ENCODE results near the gene CLTCL1. TPM values are rescaled to one million over a fixed set of nuclear protein-coding genes. Genes with fewer than 3 reads are reported as not detected.

The CLTCL1 gene
- total and polyA plus RNA-seq, 2 experiments from 2014 or later: 6.6 to 15.1 TPM

- TF ChIP-seq ETS1 (IDR thresholded peaks at IDR 0.05): no peak
- TF ChIP-seq JUNB (IDR thresholded peaks at IDR 0.05; ENCODE audit: unreplicated experiment): no peak
- no peak for TF ChIP-seq ZNF114 (CRISPR knock-in tag; IDR thresholded peaks at IDR 0.05)
- TF ChIP-seq NANOG (IDR thresholded peaks at IDR 0.05; ENCODE audit: borderline replicate concordance): no peak
- no peak for TF ChIP-seq CTCF (conservative IDR thresholded peaks at IDR 0.05; ENCODE audit: low read depth in 2 of 2)
- TF ChIP-seq REST (IDR thresholded peaks at IDR 0.05; ENCODE audit: unreplicated experiment): no peak
Observed at GRCh38 chr22:19233189-19233661, 58.3 kb downstream of the CLTCL1 start (continued).

- Mint-ChIP-seq H3K36me3 (ENCODE audit: low read depth) (peaks cover 19% of the 10 kb centered on the region), H3K27ac (no peak overlapping the region)
- TF ChIP-seq CTCF (conservative IDR thresholded peaks at IDR 0.05; ENCODE audit: low read depth in 2 of 2): no peak
- no peak for TF ChIP-seq CREB1 (CRISPR knock-in tag; IDR thresholded peaks at IDR 0.05; ENCODE audit: low read depth)
- TF ChIP-seq NANOG (IDR thresholded peaks at IDR 0.05; ENCODE audit: borderline replicate concordance): no peak
- no peak for TF ChIP-seq ZNF114 (CRISPR knock-in tag; IDR thresholded peaks at IDR 0.05)
Observed at GRCh38 chr22:19232623-19233022, 58.9 kb downstream of the CLTCL1 start.

More at GRCh38 chr22:19232623-19233022, 58.9 kb downstream of the CLTCL1 start:
- Histone ChIP-seq H3K79me2 (replicated peaks; ENCODE audit: insufficient read depth) (no peaks in the 10 kb centered on the region), H2AFZ (no peak overlapping the region), H3K36me3 (ENCODE audit: insufficient read depth) (no peaks in the 10 kb centered on the region; the same call in 1 of the 2 replicates), H3F3A (replicated peaks; ENCODE audit: low read depth) (0 out of 2 replicates have a peak, but pooled peaks cover 5% of the 10 kb centered on the region), H3K4me1 (ENCODE audit: insufficient read depth) (no peaks in the 10 kb centered on the region), H3K4me3 (no peak overlapping the region), H3K27ac (ENCODE audit: low read depth) (no peak overlapping the region), H3K27me3 (ENCODE audit: insufficient read depth) (no peaks in the 10 kb centered on the region), H3K4me2 (no peak overlapping the region), H3K9me2 (ENCODE audit: insufficient read depth) (no peaks in the 10 kb centered on the region), H4K20me1 (replicated peaks; ENCODE audit: insufficient read depth) (no peaks in the 10 kb centered on the region)
- ATAC-seq (no peak), DNase-seq (ENCODE audit: low spot score) (no peak)
- no peaks in the 10 kb centered on the region for H3K4me1 Mint-ChIP-seq
- H3K27me3 Mint-ChIP-seq (ENCODE audit: insufficient read depth, low read depth, poor library complexity): peaks cover 1% of the 10 kb centered on the region
- no peaks in the 10 kb centered on the region for H3K9me3 Mint-ChIP-seq
- no peak overlapping the region for H3K4me3 Mint-ChIP-seq

All from GM23338 (cell line).